ENCODE measurements around the gene MAN1C1. TPM values are rescaled to one million over a fixed set of nuclear protein-coding genes. Genes with fewer than 3 reads are reported as not detected.

The MAN1C1 gene
- total and polyA plus RNA-seq, 10 of the 15 experiments (the other 5 are each of a cell fraction or from before 2014, with no cell fraction given), result 0.12 to 0.56 (median 0.22) TPM; not detected in 3

DNA sequence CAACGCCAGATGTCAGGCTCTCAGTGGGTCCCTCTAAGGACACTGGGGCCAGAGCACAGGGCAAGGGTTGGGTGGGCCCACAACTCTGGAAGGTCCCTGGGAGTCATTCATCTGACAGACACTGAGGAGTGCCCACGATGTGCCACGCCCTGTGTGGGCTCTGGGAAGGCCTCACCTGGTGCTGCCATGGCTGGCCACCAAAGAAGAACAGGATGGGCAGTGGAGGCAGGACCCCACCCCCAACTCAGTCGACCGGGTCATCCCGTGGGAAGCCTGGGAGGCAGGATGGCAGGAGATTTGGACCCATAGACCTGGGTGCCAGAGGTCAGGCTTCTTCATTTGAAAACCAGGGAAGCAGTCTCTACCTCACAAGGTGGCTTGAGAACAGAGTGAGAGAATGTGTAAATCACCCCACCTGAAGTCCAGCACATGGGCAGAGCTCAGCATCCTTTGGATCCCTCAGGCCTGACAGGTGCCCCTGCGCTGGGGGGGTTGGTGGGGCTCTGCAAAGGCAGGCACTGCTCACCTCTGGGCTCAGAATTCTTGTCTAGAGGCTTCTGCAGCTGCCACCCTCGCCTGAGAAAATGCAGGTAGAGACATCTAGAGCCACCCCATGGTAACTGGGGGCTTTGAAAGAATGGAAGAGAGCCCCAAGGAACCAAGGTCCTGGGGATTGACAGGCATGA, 182.2 kb downstream of the MAN1C1 start:
- POLR2A ChIA-PET, result no interaction called here
- BruUV-seq (replicated peaks), result no TSS peak
- SMC1A ChIA-PET (ENCODE audit: uncharacterized antibody, unreplicated experiment), result interaction anchor here (0.7 to 2.4 kb wide), 5 partner anchors 11 to 190 kb away, joined by 3 to 13 read pairs (median 3); no protein-coding TSS in a partner anchor
- no peak overlapping the region for H3K4me3 ChIP-seq
- intact Hi-C loops (cut with micrococcal nuclease; ENCODE audit: unreplicated experiment) (loop anchor here (5.0 kb wide), 1 partner anchor 297 kb away; no protein-coding TSS in a partner anchor), in situ Hi-C loops (cut with MboI) (loop anchor here (5.0 kb wide), 1 partner anchor 187 kb away; no protein-coding TSS in a partner anchor)
- H4K20me1 ChIP-seq (ENCODE audit: control insufficient read depth, insufficient read depth), result no peaks in the 10 kb centered on the region
- no peak for TF ChIP-seq ZNF24 (IDR thresholded peaks at IDR 0.05)
- TF ChIP-seq, protein P1, sequence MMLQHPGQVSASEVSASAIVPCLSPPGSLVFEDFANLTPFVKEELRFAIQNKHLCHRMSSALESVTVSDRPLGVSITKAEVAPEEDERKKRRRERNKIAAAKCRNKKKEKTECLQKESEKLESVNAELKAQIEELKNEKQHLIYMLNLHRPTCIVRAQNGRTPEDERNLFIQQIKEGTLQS (IDR thresholded peaks at IDR 0.05; ENCODE audit: borderline replicate concordance, extremely low read depth, low read depth, low read length), result no peak
- TF ChIP-seq, protein P2, sequence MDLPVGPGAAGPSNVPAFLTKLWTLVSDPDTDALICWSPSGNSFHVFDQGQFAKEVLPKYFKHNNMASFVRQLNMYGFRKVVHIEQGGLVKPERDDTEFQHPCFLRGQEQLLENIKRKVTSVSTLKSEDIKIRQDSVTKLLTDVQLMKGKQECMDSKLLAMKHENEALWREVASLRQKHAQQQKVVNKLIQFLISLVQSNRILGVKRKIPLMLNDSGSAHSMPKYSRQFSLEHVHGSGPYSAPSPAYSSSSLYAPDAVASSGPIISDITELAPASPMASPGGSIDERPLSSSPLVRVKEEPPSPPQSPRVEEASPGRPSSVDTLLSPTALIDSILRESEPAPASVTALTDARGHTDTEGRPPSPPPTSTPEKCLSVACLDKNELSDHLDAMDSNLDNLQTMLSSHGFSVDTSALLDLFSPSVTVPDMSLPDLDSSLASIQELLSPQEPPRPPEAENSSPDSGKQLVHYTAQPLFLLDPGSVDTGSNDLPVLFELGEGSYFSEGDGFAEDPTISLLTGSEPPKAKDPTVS (IDR thresholded peaks at IDR 0.05; ENCODE audit: low read depth, low read length), result no peak
- TF ChIP-seq RAD21 (IDR thresholded peaks at IDR 0.05; ENCODE audit: insufficient read depth, low read depth, low read length), result no peak
- TF ChIP-seq SMAD5 (IDR thresholded peaks at IDR 0.05; ENCODE audit: low read depth), result no peak
- no peak for TF ChIP-seq NBN (IDR thresholded peaks at IDR 0.05)
- TF ChIP-seq NFIC (IDR thresholded peaks at IDR 0.05; ENCODE audit: low read depth, low read length), result no peak
- no peak for TF ChIP-seq FOXK2 (IDR thresholded peaks at IDR 0.05)
- TF ChIP-seq, protein P3, sequence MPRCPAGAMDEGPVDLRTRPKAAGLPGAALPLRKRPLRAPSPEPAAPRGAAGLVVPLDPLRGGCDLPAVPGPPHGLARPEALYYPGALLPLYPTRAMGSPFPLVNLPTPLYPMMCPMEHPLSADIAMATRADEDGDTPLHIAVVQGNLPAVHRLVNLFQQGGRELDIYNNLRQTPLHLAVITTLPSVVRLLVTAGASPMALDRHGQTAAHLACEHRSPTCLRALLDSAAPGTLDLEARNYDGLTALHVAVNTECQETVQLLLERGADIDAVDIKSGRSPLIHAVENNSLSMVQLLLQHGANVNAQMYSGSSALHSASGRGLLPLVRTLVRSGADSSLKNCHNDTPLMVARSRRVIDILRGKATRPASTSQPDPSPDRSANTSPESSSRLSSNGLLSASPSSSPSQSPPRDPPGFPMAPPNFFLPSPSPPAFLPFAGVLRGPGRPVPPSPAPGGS (IDR thresholded peaks at IDR 0.05; ENCODE audit: borderline replicate concordance, insufficient read depth, low read depth, low read length, poor library complexity, severe bottlenecking), result no peak
- TF ChIP-seq FOS (IDR thresholded peaks at IDR 0.05; ENCODE audit: borderline replicate concordance, extremely low read depth, insufficient read length), result no peak
- TF ChIP-seq, protein P4, sequence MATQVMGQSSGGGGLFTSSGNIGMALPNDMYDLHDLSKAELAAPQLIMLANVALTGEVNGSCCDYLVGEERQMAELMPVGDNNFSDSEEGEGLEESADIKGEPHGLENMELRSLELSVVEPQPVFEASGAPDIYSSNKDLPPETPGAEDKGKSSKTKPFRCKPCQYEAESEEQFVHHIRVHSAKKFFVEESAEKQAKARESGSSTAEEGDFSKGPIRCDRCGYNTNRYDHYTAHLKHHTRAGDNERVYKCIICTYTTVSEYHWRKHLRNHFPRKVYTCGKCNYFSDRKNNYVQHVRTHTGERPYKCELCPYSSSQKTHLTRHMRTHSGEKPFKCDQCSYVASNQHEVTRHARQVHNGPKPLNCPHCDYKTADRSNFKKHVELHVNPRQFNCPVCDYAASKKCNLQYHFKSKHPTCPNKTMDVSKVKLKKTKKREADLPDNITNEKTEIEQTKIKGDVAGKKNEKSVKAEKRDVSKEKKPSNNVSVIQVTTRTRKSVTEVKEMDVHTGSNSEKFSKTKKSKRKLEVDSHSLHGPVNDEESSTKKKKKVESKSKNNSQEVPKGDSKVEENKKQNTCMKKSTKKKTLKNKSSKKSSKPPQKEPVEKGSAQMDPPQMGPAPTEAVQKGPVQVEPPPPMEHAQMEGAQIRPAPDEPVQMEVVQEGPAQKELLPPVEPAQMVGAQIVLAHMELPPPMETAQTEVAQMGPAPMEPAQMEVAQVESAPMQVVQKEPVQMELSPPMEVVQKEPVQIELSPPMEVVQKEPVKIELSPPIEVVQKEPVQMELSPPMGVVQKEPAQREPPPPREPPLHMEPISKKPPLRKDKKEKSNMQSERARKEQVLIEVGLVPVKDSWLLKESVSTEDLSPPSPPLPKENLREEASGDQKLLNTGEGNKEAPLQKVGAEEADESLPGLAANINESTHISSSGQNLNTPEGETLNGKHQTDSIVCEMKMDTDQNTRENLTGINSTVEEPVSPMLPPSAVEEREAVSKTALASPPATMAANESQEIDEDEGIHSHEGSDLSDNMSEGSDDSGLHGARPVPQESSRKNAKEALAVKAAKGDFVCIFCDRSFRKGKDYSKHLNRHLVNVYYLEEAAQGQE (IDR thresholded peaks at IDR 0.05; ENCODE audit: low read depth, low read length), result no peak
- no peak for TF ChIP-seq LARP7 (IDR thresholded peaks at IDR 0.05)
- no peak for DNase-seq (ENCODE audit: low read depth, low spot score)
- H3K4me2 ChIP-seq (ENCODE audit: control insufficient read depth, insufficient read depth), result no peak overlapping the region
- peaks cover 21% of the 10 kb centered on the region for H3K4me1 ChIP-seq (ENCODE audit: control insufficient read depth, insufficient read depth, low read length)
- no peak overlapping the region for H2AFZ ChIP-seq (ENCODE audit: control insufficient read depth, low read depth, low read length)
- RAD21 ChIA-PET (ENCODE audit: unreplicated experiment), result interaction anchor here (0.8 to 1.8 kb wide), 3 partner anchors 11 to 190 kb away, joined by 4 to 8 read pairs (median 5); no protein-coding TSS in a partner anchor
- no peaks in the 10 kb centered on the region for H3K79me2 ChIP-seq (ENCODE audit: control insufficient read depth, insufficient read depth, low read length)
- H3K9me3 ChIP-seq (replicated peaks; ENCODE audit: control insufficient read depth, insufficient read depth, low read length), result no peaks in the 10 kb centered on the region; the same call in 2 of the 3 replicates
- ATAC-seq, result no peak
- H3K27ac ChIP-seq (ENCODE audit: control insufficient read depth, insufficient read depth), result no peak overlapping the region
- no peaks in the 10 kb centered on the region; a peak in 1 of 4 replicates for H3K27me3 ChIP-seq (replicated peaks in 1 of 2; ENCODE audit: control insufficient read depth in 2 of 2, insufficient read depth in 2 of 2, low read length in 1 of 2)
- WGBS (ENCODE audit: insufficient coverage, insufficient replicate concordance, low lambda C conversion rate, missing lambda C conversion rate), result 37% methylated on average over 8 of the region's 8 CpGs
- no peak for FAIRE-seq
- CTCF ChIA-PET, result interaction anchor here (0.6 to 8.4 kb wide), 10 partner anchors 13 to 602 kb away, joined by 3 to 63 read pairs (median 4); partner anchors contain the start of gene PAFAH2
- H3K9ac ChIP-seq (ENCODE audit: control insufficient read depth, insufficient read depth, low read length), result no peak overlapping the region
- no peaks in the 10 kb centered on the region for H3K36me3 ChIP-seq (ENCODE audit: control insufficient read depth in 2 of 2, insufficient read depth in 2 of 2, low read length in 1 of 2)

All from GM12878 (cell line).